NCI-H2081 (cell line): ENCODE data around the gene DAZ1.
"Not testable (repeated sequence)": the region's sequence is repeated elsewhere in the genome, so short reads cannot be mapped to it uniquely, and the experiment has no call there.

Experiments used
- DNase-seq, 2 experiments: peaks; one replicate each; lab custom pipeline; 2025; lab: John Stamatoyannopoulos, UW

DAZ1 gene

GRCh38 chrY:23198908-23199307 is at the start of gene DAZ1:
Gene DAZ1 (minus strand): TSS chrY:23199008. CDS start chrY:23198800, 208 bp downstream.
- not testable (repeated sequence) for DNase-seq

DNA sequence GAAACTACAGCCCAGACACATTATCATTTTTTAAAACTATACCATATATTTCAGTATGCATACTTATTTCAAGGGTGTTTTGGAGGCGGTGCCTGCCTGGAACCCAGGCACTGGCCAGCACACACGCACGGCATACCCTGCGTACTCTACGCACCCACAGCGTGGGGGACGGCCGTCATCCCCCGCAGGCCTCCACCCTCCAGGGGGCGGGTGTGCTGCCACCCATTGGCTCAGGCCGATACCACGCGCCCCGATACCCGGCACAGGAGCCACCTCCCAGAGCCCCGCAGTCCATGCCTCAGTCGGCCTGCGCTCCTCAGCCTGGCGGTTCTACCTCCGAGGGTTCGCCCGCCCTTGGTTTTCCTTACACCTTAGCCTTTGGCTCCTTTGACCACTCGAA is 20.4 kb upstream of the DAZ1 start, which contains the start of gene DAZ2:
DAZ2 (plus strand) TSS at position 301 of the 400 bp plus-strand sequence. CDS start 208 bp downstream, outside the sequence.
- DNase-seq: not testable (repeated sequence)

- DNase-seq: not testable (repeated sequence)
These were observed 11.9 kb upstream of the DAZ1 start for GRCh38 chrY:23210681-23211080.

DNA sequence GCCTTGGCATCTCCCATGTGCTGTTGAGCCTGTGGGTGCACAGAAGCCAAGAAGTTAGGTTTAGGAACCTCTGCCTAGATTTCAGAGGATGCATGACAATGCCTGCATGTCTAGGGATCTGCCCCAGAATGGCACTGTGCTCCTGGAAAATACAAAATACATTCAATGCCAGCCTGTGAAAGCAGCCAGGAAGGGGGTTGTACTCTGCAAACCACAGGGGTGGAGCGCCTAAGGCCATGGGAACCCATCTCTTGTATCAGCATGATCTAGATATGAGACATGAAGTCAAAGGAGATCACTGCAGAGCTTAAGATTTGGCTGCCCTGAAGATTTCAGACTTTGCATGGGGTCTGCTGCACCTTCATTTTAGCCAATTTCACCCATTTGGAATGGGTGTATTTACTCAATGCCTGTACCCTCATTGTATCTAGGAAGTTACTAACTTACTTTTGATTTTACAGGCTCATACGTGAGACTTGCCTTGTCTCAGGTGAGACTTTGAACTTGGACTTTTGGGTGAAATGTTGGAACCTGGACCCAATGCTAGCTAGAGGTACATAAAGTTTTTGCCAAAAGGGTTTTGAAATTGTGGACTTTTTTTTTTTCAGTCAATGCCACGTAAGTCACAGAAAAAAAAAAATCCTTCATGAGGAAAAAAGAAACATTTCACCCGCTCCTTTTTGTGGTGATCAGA is 11.1 kb upstream of the DAZ1 start:
- DNase-seq: not testable (repeated sequence)

DNA sequence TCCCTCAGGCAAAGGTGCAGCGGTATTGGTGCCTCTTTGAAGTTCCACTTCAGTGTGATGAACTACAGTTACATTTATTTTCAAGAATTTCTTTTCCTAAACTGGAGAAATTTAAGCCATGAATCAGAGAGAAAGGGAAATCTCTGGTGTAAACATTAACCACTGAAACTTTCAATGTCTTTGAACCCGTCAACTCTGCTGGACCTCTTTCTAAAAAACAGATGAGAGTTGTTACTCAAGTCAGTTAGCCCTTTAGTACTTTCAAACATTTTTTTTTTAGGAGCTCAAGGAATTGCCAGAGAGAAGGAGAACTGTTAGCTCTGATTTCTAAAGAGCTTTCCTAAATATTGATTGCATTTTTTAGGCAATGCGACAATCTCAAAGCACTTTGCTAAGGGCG is 8.6 kb upstream of the DAZ1 start:
- not testable (repeated sequence) for DNase-seq
